Mononuclear cell (primary cell): ENCODE data around the gene CDH4. TPM values are rescaled to one million over a fixed set of nuclear protein-coding genes. Genes with fewer than 3 reads are reported as not detected.

ENCODE experiments used
- H3K27me3 ChIP-seq: 2 replicates; pipeline ENCODE4 v1.6.0; 2011; ENCODE audit warnings: low read length, control low read depth; ENCODE audit not compliant: insufficient read depth
- H3K4me1 ChIP-seq: 2 replicates; pipeline ENCODE4 v1.5.1; 2011; ENCODE audit warnings: mild to moderate bottlenecking, low read length, control low read depth; ENCODE audit not compliant: insufficient read depth
- H3K4me3 ChIP-seq: 2 replicates; pipeline ENCODE4 v1.5.1; 2011; ENCODE audit warnings: mild to moderate bottlenecking, low read length, moderate library complexity
- H3K9me3 ChIP-seq: 2 replicates; pipeline ENCODE4 v1.5.1; 2011; ENCODE audit warnings: low read depth, mild to moderate bottlenecking, control low read depth, low read length
- total RNA-seq: library from RNA; depleted of rRNA; stranded (reverse); fragments of >200 nt; gene quantifications from one replicate; pipeline ENCODE4 v1.2.3, GENCODE V29; 2012

CDH4 gene
- total RNA-seq, 1 donor, result under 0.01 TPM

DNA sequence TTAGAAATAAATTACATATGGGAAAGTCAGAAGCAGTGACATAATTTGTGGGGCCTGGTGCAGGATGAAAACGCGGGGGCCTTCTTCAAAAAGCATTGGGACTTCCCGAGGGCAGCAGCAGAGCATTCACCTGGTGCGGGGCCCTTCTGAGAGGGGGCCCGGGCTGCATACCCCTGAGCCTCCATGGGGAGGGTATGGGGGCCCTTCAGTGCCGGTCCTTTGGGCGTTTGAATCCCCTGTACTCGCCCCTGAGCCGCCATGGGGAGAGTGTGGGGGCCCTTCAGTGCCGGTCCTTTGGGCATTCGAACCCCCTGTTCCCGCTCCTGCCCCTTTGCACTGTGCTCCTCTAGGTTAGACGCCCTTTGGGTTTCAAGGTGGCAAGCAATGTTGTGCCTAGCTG lies 283.5 kb downstream of the CDH4 start:
- no peak overlapping the region for H3K4me3 ChIP-seq
- H3K4me1 ChIP-seq, result no peaks in the 10 kb centered on the region
- H3K27me3 ChIP-seq, result no peaks in the 10 kb centered on the region
- H3K9me3 ChIP-seq, result no peaks in the 10 kb centered on the region

GRCh38 chr20:61535956-61536355 lies 283.9 kb downstream of the CDH4 start:
- H3K9me3 ChIP-seq, result no peaks in the 10 kb centered on the region

GRCh38 chr20:61536671-61537070 lies 284.6 kb downstream of the CDH4 start:
- Histone ChIP-seq H3K4me1 (no peaks in the 10 kb centered on the region), H3K27me3 (no peaks in the 10 kb centered on the region), H3K4me3 (no peak overlapping the region), H3K9me3 (no peaks in the 10 kb centered on the region)

More at GRCh38 chr20:61535956-61536355, 283.9 kb downstream of the CDH4 start:
- Histone ChIP-seq H3K4me3 (no peak overlapping the region), H3K27me3 (no peaks in the 10 kb centered on the region), H3K4me1 (no peaks in the 10 kb centered on the region)

DNA sequence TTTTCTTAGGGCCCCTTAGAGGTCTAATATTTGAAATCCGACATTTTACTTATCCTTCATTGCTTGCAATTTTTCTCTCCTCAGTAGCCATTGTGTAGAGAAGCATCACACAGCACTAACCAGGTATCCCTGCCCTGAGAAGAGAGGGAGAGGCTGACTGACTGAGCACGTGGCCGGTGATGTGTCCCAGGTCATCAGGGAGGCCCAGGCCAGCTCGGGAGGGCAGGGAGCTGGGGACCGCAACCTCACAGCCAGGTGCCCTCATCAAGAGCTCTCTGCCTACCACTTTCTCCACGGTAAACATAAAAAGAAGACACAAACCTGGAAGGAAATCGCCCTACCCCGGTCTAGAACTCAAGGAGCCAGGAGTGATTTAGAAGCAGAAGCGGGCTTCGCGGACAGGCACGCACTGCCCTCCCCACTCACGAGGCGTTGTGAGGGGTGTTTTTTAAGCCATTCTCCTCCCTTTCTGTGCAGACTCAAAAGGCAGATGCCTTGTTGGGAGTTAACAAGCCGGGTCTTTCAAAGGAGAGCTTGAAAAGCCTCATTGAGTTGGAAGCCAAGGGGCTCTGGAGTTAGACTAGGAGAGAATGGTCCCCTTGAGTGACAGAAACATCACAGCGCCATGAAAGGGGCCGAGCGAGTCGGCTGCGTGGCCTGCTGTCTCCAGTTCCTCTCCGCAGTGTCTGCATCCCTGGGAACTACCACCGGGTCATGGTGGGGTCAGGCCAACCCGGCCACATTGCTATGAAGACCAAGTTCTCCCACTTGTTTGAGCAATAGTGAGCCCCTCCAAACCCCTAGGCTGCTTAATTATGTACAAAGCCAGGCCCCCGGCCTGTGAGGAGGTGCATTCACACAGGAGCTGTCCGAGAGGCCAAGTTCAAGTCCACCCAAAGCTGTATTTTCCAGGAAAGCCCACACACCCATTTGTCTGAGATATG lies 285.4 kb downstream of the CDH4 start:
- Histone ChIP-seq H3K4me1 (no peaks in the 10 kb centered on the region), H3K27me3 (no peaks in the 10 kb centered on the region), H3K9me3 (no peaks in the 10 kb centered on the region), H3K4me3 (no peak overlapping the region)

DNA sequence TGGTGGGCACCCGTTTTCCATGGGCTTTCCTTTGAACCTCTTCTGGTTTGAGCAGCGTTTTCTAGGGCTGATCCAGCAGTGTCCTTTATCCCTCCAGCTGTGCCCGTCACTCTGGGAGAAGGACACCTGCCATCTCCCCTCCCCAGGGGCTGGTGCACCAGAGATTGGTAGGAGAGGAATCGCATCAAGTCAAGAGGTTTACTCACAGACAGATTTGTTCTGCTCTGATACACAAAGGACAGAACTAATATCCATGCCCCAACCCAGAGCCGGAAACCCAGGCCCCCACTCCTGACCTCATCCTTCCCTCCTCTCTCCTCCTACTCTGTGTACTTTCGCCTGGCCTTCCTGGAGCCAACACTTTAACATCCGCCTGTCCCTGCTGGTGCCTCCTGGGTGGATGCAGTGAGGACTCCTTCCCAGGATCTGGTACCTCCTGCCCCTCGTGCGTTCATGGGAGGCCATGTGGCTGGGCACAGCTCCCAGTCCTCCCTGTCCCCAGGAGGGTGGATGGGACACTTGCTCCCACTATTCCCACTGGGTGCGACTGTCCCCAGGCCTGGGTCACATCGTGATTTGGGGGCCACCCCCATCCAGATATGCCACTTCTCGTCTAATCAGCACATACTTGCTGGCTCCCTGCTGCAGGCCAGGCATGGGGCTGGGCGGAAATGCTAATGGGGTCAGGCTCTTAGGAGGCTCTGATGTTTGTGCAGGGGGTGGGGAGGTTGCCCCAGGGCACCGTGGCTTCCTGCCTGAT lies 286.3 kb downstream of the CDH4 start:
- Histone ChIP-seq H3K4me3 (no peak overlapping the region), H3K27me3 (no peaks in the 10 kb centered on the region), H3K4me1 (no peaks in the 10 kb centered on the region), H3K9me3 (no peaks in the 10 kb centered on the region)

DNA sequence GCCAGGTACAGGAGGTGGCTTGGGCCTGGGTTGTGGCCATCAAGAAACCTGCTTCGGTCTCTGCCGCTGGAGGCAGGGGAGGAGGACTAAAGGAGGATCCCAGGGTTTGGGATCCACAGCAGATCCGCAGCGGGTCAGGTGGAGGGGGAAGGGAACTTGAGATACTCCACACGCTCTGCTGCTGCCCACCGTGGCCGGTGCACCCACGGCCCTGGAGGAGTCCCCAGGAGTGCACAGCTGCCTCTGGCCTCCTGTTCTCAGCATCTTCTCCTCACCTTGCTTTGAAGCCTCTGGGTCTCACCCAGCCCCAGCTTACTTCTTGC lies 286.8 kb downstream of the CDH4 start:
- Histone ChIP-seq H3K4me1 (no peaks in the 10 kb centered on the region), H3K9me3 (no peaks in the 10 kb centered on the region), H3K27me3 (no peaks in the 10 kb centered on the region), H3K4me3 (no peak overlapping the region)

- no peak overlapping the region for H3K4me3 ChIP-seq
- H3K4me1 ChIP-seq, result no peaks in the 10 kb centered on the region
- H3K27me3 ChIP-seq, result no peaks in the 10 kb centered on the region
- H3K9me3 ChIP-seq, result no peaks in the 10 kb centered on the region
Observed at GRCh38 chr20:61539706-61540360, 287.8 kb downstream of the CDH4 start.

- H3K9me3 ChIP-seq, result no peaks in the 10 kb centered on the region
- H3K4me3 ChIP-seq, result no peak overlapping the region
- no peaks in the 10 kb centered on the region for H3K4me1 ChIP-seq
- no peaks in the 10 kb centered on the region for H3K27me3 ChIP-seq
Observed at GRCh38 chr20:61541537-61541936, 289.5 kb downstream of the CDH4 start.

DNA sequence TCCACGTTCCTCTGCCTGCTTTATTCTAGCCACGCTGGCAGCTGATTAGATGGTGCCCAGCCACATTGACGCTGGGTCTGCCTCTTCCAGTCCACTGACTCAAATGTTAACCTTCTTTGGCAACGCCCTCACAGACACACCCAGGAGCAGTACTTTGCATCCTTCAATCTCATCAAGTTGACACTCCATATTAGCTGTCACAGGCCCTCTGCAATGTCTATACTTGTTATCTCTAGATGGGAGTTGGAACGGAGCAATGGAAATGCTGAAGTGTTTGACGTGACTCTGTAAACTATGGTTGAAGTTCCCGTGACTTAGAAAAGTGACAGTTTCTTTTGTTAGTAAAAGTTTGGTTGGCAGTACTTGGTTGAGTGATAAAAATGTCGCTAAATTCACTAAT lies 291.0 kb downstream of the CDH4 start:
- H3K9me3 ChIP-seq, result no peaks in the 10 kb centered on the region

DNA sequence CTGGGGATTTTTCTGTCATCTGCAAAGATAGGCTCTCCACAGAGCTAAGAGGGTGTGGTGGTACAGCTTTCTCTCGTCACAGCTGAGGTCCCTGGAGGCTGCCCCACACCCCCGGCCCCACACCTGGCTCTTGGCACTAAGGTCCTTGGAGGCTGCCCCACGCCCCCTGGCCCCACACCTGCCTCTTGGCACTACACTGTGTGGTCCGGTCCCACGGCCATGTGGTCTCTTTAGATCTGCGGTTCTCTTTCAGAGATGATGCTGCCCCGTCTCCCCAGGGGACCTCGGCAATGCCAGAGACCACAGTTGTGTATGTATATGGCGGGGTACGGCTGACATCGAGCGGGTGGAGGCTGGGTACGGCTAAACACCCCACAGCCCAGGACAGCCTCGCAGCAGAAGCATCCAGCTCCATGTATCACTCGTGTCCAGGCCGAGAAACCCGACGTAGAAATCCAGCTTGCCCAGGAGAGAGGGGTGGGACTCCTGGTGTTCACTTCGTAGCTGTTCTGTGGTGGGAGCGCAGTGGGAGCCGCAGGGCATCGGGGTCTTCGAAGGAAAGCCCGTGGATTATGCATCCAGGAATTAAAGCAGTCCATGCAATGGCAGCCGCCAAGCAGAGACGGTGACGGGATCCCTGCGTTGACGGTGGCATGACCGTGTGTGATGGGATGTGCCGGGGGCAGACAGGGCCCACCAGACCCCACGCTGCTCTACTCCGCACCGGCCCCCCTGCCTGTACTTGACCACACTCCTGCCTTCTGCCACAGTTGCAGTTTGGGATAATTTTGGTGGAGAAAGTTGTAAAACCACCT lies 292.1 kb downstream of the CDH4 start:
- Histone ChIP-seq H3K4me3 (no peak overlapping the region), H3K27me3 (no peaks in the 10 kb centered on the region), H3K9me3 (no peaks in the 10 kb centered on the region), H3K4me1 (no peaks in the 10 kb centered on the region)

More for the DNA sequence above, 291.0 kb downstream of the CDH4 start:
- Histone ChIP-seq H3K27me3 (no peaks in the 10 kb centered on the region), H3K4me3 (no peak overlapping the region), H3K4me1 (no peaks in the 10 kb centered on the region)

DNA sequence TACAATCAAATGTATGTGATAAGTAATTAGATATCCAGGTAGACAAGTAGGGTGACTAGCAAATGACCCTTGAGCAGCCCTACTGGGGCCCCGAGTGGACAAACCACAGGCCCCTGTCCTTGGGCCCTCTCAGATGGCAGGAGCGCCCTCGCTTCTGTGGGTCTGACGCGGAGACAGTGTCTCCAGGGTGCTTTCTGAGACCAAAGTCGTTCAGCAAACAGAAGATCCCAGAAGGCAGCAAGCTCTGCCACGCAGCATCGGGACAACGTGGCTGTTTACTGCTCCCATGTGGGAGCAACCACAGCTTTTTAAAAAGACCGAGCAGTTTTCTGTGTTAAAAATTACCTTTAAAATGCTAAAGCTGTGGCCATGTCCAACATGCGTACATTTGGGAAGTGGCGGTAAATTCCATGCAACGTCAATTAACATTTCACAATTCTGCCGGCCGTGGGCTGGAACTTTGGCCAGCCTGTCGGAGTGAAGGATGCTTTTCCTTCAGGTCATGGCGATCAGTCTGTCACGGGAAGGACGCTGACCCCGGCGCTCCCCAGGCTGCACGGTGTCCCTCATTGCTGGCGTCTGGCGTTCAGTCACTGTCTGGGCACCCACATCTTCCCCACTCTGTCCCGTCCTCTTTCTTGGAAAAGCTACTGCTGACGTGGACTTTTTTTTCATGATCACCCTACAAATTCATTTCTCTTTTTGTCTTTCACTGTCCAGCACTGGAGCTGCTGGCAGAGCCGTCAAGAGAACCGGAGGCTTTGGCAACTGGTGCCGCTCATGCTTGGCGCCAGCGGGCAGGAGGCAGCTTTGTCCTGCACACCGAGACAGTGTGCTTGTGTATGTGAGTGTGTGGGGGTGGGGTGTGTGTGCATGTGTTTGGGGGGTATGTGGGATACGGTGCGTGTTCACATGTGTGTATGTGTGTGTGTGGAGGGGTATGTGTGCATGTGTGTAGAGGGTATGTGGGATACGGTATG lies 293.1 kb downstream of the CDH4 start:
- Histone ChIP-seq H3K27me3 (no peaks in the 10 kb centered on the region), H3K4me1 (no peaks in the 10 kb centered on the region), H3K9me3 (no peaks in the 10 kb centered on the region), H3K4me3 (no peak overlapping the region)

DNA sequence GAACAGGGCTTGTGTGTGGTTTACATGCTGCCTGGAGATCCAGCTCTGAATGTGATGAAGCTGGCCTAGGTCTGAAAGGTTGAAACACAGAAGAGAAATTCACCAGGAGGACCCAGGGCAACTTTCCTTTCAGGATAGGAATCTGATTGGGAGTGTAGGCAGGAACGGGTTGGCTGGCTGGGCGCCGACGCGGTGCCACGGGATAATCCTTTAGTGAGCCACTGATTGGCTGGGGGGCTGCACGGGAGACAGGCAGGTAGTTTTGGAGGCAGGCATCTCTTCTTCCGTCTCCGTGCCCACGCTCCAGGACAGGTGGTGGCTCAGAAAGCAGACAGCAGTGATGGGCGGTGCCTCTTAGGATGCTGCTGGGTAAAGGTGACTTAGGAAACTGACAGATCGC lies 294.6 kb downstream of the CDH4 start:
- Histone ChIP-seq H3K9me3 (no peaks in the 10 kb centered on the region), H3K27me3 (no peaks in the 10 kb centered on the region), H3K4me3 (no peak overlapping the region)

DNA sequence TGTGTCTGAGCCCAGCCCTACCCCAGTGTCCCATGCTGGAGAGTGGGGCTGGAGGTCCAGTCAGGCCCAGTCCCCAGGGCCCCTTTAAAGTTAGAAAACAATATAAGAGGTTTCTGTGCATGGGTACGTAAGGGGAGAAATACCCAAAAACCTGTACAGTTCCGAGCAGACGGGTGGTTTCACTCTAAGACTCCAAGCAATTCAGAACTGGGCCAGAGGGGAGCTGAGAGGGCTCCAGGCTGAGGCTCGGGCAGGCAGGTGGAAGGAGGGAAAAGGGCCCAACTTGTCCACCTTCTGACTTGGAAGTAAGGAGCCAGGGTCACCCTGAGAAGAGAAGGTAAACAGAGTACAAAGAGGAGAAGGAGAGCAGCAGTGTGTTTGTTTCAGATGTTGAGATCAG lies 296.0 kb downstream of the CDH4 start:
- Histone ChIP-seq H3K27me3 (no peaks in the 10 kb centered on the region), H3K4me3 (no peak overlapping the region), H3K9me3 (no peaks in the 10 kb centered on the region), H3K4me1 (no peaks in the 10 kb centered on the region)

More for the DNA sequence above, 294.6 kb downstream of the CDH4 start:
- H3K4me1 ChIP-seq, result no peaks in the 10 kb centered on the region

- no peaks in the 10 kb centered on the region for H3K4me1 ChIP-seq
- H3K27me3 ChIP-seq, result no peaks in the 10 kb centered on the region
- H3K4me3 ChIP-seq, result no peak overlapping the region
- H3K9me3 ChIP-seq, result no peaks in the 10 kb centered on the region
Observed at GRCh38 chr20:61549865-61550264, 297.8 kb downstream of the CDH4 start.
